Hepatocyte (in vitro differentiated cells): ENCODE results near the gene ABCA8. TPM values are rescaled to one million over a fixed set of nuclear protein-coding genes. Genes with fewer than 3 reads are reported as not detected.

Source experiments
- DNase-seq: peaks from one replicate; pipeline ENCODE4 v3.0.0-alpha.2; 2016; ENCODE audit warnings: low spot score
- H2AFZ ChIP-seq: fragments of 200-600 bp; sonication (generic); 2 replicates; pipeline ENCODE4 v1.6.0; 2016; ENCODE audit warnings: antibody characterized with exemption, mild to moderate bottlenecking
- H3K27ac ChIP-seq: fragments of 200-600 bp; sonication (generic); 2 replicates; pipeline ENCODE4 v1.5.1; 2016; ENCODE audit warnings: mild to moderate bottlenecking
- H3K27me3 ChIP-seq: fragments of 200-600 bp; sonication (generic); 2 replicates; pipeline ENCODE4 v1.6.1; 2016
- H3K36me3 ChIP-seq: fragments of 200-600 bp; sonication (generic); replicated peaks from 2 replicates; pipeline ENCODE4 v1.5.1; 2016; ENCODE audit warnings: low read depth; ENCODE audit not compliant: insufficient read depth
- H3K4me1 ChIP-seq: fragments of 200-600 bp; sonication (generic); 2 replicates; pipeline ENCODE4 v1.5.1; 2016; ENCODE audit warnings: mild to moderate bottlenecking, moderate library complexity; ENCODE audit not compliant: insufficient read depth
- H3K4me2 ChIP-seq: fragments of 200-600 bp; sonication (generic); 2 replicates; pipeline ENCODE4 v1.6.0; 2016
- H3K4me3 ChIP-seq: fragments of 200-600 bp; sonication (generic); 2 replicates; pipeline ENCODE4 v1.5.1; 2016; ENCODE audit warnings: mild to moderate bottlenecking
- H3K79me2 ChIP-seq: fragments of 200-600 bp; sonication (generic); 2 replicates; pipeline ENCODE4 v1.6.0; 2017; ENCODE audit warnings: mild to moderate bottlenecking
- H3K9me2 ChIP-seq: fragments of 200-600 bp; sonication (generic); replicated peaks from 2 replicates; pipeline ENCODE4 v1.6.0; 2017; ENCODE audit warnings: mild to moderate bottlenecking; ENCODE audit not compliant: insufficient read depth
- H3K9me3 ChIP-seq: fragments of 200-600 bp; sonication (generic); 2 replicates; pipeline ENCODE4 v1.5.1; 2016; ENCODE audit warnings: low read depth, mild to moderate bottlenecking
- H4K20me1 ChIP-seq: fragments of 200-600 bp; sonication (generic); 2 replicates; pipeline ENCODE4 v1.6.0; 2016; ENCODE audit warnings: mild to moderate bottlenecking; ENCODE audit not compliant: insufficient read depth, poor library complexity, severe bottlenecking
- CTCF ChIP-seq: fragments of 200-600 bp; sonication (generic); IDR thresholded peaks from 2 replicates; pipeline ENCODE4 v1.5.1; 2016; ENCODE audit warnings: antibody characterized with exemption, mild to moderate bottlenecking; ENCODE audit not compliant: poor library complexity
- EZH2 ChIP-seq: fragments of 200-600 bp; sonication (generic); IDR thresholded peaks from 2 replicates; pipeline ENCODE4 v1.6.1; 2016; ENCODE audit warnings: antibody characterized with exemption, mild to moderate bottlenecking, borderline replicate concordance
- EZH2phosphoT487 ChIP-seq: fragments of 200-600 bp; sonication (generic); IDR thresholded peaks from one replicate; pipeline ENCODE4 v1.6.1; 2018; ENCODE audit warnings: antibody characterized with exemption, mild to moderate bottlenecking, low read depth, moderate library complexity; ENCODE audit not compliant: unreplicated experiment, severe bottlenecking
- WGBS: methylation state at CpG from one replicate; pipeline ENCODE4 v1.1.6; 2016; ENCODE audit warnings: low lambda C conversion rate; ENCODE audit errors: missing lambda C conversion rate; 5-methylcytosine and 5-hydroxymethylcytosine counted together
- polyA plus RNA-seq: library from polyadenylated mRNA; unstranded; fragments of >200 nt; fragmentation: Nextera tagmentation; extraction: Ambion mirVana; gene quantifications from 2 replicates; pipeline ENCODE4 v1.2.1, GENCODE V29; 2016
- total RNA-seq: library from RNA; depleted of rRNA; stranded (reverse); fragments of >200 nt; gene quantifications from 2 replicates; pipeline ENCODE4 v1.2.3, GENCODE V29; 2014

Gene ABCA8
- total and polyA plus RNA-seq, 2 experiments from 2014 or later: 2.1 to 6.0 TPM

- Histone ChIP-seq H3K9me2 (no peaks in the 10 kb centered on the region), H3K36me3 (no peaks in the 10 kb centered on the region), H2AFZ (no peak overlapping the region), H3K4me2 (no peak overlapping the region), H3K4me1 (no peaks in the 10 kb centered on the region), H3K27me3 (no peaks in the 10 kb centered on the region), H4K20me1 (no peaks in the 10 kb centered on the region), H3K9me3 (no peaks in the 10 kb centered on the region), H3K79me2 (no peaks in the 10 kb centered on the region), H3K4me3 (no peak overlapping the region), H3K27ac (no peak overlapping the region)
- TF ChIP-seq CTCF: no peak
- TF ChIP-seq EZH2: no peak
- no peak for TF ChIP-seq EZH2phosphoT487
- 92% methylated on average over 5 of the region's 5 CpGs for WGBS
- DNase-seq: no peak
Measured at GRCh38 chr17:68853036-68853435, 102.2 kb downstream of the ABCA8 start.

DNA sequence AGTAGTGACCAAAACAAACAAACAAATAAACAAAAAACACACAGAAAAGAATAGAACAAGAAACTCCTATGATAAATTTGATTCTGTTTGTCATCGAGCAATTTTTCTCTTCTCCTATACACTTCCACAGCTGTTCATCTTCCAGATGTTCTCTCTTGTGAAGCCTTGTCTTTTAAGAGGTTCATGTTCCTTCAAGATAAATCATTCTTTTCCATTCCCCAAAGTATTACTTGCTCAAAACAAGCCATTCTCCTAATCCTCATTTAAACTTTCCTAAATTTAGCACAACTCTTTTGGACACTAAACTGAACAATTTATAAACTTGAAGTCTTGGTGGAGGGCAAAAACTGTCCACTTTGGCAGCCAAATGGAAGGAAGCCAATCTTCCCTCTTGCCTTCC is 103.3 kb downstream of the ABCA8 start:
- no peaks in the 10 kb centered on the region for H4K20me1 ChIP-seq
- TF ChIP-seq EZH2 (no peak), CTCF (no peak), EZH2phosphoT487 (no peak)
- no peak overlapping the region for H3K4me3 ChIP-seq
- 97% methylated on average over 1 of the region's 1 CpG for WGBS
- H3K79me2 ChIP-seq: no peaks in the 10 kb centered on the region
- H3K9me3 ChIP-seq: no peaks in the 10 kb centered on the region
- no peak for DNase-seq
- no peak overlapping the region for H3K27ac ChIP-seq
- H3K36me3 ChIP-seq: no peaks in the 10 kb centered on the region
- H3K9me2 ChIP-seq: no peaks in the 10 kb centered on the region
- no peaks in the 10 kb centered on the region for H3K4me1 ChIP-seq
- H2AFZ ChIP-seq: no peak overlapping the region
- no peak overlapping the region for H3K4me2 ChIP-seq
- H3K27me3 ChIP-seq: no peaks in the 10 kb centered on the region

DNA sequence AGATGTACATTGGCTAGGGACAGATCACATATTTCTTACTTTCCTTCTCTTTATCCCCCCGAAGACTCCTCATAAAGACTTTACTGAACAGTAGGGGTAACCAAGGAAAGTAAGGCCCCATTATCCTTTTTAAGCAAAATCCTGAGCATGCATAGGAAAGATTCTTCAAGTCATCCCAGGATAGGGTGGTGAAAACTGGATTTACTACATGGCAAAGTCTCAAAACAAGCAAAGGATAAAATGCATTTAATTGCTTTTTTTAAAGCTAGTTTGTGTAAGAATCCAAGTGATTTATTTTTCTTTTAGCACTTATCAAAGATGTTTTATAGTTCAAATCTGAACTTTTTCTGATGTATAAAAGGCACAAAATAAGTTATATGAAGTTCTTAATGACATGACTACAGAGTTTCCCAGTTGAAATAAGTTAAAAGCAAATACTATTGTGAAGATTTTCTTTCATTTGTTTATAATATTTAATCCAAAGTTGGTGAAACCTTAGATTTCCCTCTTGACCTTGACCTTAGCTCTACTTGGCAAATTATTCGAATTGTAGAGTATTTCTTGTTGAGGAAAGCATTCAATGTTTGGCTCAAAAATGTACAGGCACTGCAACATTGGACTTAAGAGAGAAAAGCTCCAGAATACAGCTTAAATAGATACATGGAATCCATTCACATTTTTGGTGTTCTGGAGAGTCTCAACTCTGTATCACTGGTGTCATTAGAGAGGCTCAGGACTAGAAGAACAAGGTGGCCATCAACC is 104.3 kb downstream of the ABCA8 start:
- H3K4me1 ChIP-seq: no peaks in the 10 kb centered on the region
- no peaks in the 10 kb centered on the region for H3K36me3 ChIP-seq
- H3K27ac ChIP-seq: no peak overlapping the region
- WGBS: 64% methylated on average over 2 of the region's 2 CpGs
- no peaks in the 10 kb centered on the region for H3K9me2 ChIP-seq
- no peaks in the 10 kb centered on the region for H3K27me3 ChIP-seq
- no peaks in the 10 kb centered on the region for H4K20me1 ChIP-seq
- H3K4me3 ChIP-seq: no peak overlapping the region
- no peak overlapping the region for H2AFZ ChIP-seq
- H3K4me2 ChIP-seq: no peak overlapping the region
- DNase-seq: no peak
- H3K9me3 ChIP-seq: no peaks in the 10 kb centered on the region
- TF ChIP-seq CTCF (no peak), EZH2phosphoT487 (no peak), EZH2 (no peak)
- no peaks in the 10 kb centered on the region for H3K79me2 ChIP-seq
